DMS 273 treated with DMSO at 0.1 percent for 48 hours (cell line): ENCODE data around the gene DNAI1.
"Not testable (repeated sequence)": the region's sequence is repeated elsewhere in the genome, so short reads cannot be mapped to it uniquely, and the experiment has no call there.

ENCODE experiments used
- DNase-seq: peaks from one replicate; lab custom pipeline; 2025; lab: John Stamatoyannopoulos, UW

Gene DNAI1

GRCh38 chr9:34451135-34451534 is 7.5 kb upstream of the DNAI1 start:
- DNase-seq, result no peak

- DNase-seq, result no peak
Measured at GRCh38 chr9:34451545-34451944, 7.1 kb upstream of the DNAI1 start.

- DNase-seq, result no peak
Measured at GRCh38 chr9:34452568-34452967, 6.0 kb upstream of the DNAI1 start.

DNA sequence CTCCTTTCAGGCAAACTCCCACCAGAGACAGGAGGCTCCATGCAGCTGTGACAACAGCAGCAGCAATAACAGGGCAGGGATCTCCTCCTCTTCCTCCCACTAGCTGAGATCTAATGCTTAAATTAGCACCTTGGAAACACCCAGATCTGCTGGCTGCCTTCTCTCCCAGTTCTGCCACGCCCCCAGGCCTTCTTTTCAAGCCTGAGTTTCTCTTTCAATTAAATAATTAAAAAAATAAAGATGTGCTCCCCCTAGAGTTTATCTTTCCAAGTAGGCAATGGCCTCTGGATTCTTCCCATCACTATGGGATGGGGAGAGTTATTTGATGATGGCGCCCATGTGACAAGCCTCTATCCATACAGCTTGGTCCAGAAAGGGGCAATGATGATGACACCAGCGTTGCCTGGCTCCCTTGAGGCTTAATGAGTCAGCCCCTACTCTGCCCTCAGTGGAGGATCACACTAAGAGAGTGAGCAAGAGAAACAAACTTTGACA is 4.0 kb upstream of the DNAI1 start:
- DNase-seq, result no peak

DNA sequence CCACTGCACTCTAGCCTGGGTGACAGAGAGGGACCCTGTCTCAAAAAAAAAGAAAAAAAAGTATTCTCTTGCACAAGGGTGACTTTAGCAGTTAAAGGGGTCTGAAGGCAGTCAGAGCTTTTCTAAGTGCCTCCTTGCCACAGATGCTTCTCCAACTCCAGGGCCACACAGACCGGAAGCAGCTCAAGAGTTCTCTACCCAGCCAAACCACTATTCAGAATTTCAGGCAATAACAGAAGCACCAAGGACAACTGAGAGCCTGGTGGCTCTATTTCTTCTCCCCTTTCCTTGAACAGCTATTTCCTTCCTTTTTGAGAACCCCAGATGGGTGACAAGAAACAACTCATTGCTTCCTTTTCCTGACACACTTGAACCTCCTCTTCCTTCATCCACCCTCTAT is 2.5 kb upstream of the DNAI1 start:
- no peak for DNase-seq

DNA sequence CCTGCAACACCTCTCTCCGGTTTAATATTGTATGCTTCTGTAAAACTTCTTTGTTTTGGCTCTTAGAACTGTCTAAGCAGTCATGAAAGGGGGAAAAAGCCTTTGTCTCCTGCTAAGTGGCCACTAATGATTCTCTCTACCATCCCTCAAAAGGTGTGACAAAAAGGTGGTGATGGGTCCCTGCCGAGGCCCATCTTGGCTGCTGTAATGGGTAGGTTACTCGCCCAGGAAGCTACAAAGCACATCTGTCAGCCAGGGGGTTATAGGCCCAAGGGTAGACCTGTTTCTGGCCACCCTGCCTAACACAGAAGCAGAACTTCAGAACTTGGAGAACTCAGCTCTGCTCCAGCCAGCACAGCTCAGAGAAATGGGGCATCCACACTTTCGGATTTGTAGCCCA is 1.9 kb upstream of the DNAI1 start:
- no peak for DNase-seq

- DNase-seq, result no peak
Measured at GRCh38 chr9:34457266-34458012, 1.2 kb upstream of the DNAI1 start.

- no peak for DNase-seq
Measured at GRCh38 chr9:34458959-34459340, 345 bp downstream of the DNAI1 start.

DNA sequence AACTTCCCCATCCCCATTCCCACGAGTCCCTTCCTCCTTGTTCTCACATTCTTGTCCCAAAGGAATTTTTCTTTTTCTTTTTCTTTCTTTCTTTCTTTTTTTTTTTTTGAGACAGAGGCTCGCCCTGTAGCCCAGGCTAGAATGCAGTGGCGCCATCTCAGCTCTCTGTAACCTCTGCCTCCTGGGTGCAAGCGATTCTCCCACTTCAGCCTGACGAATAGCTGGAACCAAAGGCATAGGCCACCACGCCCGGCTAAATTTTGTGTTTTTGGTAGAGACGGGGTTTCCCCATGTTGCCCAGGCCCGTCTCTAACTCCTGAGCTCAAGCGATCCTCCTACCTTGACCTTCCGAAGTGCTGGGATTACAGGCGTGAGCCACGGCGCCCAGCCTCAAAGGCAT is 751 bp downstream of the DNAI1 start:
- DNase-seq, result no peak

GRCh38 chr9:34459941-34460340 is 1.3 kb downstream of the DNAI1 start:
- DNase-seq, result no peak

DNA sequence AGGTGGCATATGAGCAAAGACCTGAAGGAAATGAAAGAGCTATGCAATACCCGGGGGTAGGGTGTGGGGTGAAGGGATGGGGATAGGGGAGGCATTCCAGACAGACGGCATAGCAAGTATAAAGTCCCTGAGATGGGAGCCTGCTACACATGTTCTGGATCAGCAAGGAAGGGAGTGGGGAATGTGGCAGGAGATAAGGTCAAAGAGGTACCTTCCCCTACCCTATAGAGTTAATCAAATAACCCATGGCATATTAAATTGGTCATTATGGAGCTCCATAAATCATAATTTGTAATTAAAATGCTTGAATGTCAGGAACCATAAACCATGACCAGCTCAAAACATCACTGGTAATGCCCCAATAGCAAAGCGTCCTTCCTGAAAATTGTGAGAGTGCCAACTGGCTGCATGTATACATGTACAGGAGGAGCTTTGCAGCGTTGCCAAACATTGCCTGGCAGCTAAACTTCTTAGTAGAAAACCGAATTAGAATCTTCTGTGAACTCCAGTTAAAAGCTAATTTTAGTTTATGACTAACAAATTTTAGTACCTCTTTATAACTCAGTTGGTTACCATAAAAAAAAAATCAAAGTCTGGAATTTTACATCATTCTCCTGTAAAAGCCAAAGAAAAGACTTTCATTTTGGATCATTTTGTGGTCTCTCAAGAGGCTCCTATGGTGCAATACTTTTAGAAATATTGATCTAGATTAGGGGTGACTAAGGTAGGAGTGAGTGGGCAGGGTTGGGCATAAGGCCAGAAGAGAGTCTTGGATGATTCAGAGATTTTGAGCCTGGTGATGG is 4.7 kb downstream of the DNAI1 start:
- no peak for DNase-seq

DNA sequence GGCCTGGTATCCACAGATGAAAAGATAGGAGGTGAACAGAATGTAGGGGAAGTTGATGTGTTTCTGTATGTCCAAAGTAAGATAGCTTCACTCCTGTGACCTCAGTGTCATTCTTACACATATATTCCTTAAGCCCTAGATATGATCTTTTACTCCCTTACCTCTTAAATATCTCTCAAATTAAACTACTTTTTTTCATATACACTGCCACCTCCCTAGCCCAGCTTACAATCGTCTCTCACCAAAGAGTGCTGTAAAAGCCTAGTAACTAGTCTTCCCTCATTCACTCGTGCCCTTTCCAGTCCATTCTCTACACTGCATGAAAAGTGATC is 5.3 kb downstream of the DNAI1 start:
- no peak for DNase-seq

- no peak for DNase-seq
Measured at GRCh38 chr9:34464571-34464970, 6.0 kb downstream of the DNAI1 start.

- DNase-seq, result no peak
Measured at GRCh38 chr9:34465468-34465867, 6.9 kb downstream of the DNAI1 start.

DNA sequence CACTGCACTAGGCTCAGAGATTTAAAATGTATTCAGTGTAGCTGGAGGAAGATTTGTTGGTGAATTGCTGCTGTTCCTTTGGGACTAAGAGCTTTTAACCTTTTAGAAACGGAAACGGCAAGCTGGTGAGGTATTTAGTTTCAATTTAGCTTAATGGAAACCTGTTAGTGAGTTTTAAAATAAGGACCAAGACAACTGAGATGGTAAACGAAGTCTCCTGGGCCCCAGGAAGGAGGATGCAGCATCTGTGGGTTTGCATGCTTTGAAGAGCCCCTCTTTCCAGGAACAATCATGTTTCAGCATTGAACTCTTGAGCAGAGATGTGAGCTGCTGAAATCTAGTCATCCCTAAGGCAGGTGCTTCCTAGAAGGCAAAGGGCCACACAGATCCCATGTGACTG is 16.5 kb downstream of the DNAI1 start:
- DNase-seq, result peak; percentile 52

DNA sequence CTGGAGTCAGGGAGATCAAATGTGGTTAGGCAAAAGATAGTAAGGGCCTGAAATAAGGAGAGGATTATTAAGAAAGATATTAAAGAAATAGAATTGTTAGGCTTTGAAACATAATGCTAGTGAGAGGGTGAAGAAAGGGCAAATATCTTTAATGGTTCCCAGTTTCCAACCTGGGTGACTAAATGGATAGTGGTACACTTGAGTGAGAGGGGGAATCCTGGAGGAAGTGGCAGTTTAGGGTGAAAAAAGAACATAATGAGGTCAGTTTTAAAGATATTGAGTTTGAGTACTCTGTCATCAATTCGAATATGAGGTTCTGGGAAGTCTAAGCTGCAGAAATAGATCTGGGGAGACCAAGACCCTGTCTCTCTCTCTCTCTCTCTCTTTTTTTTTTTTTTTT is 18.9 kb downstream of the DNAI1 start:
- no peak for DNase-seq

- DNase-seq, result no peak
Measured at GRCh38 chr9:34479431-34479866, 20.8 kb downstream of the DNAI1 start.

- DNase-seq, result not testable (repeated sequence)
Measured at GRCh38 chr9:34481620-34482019, 23.0 kb downstream of the DNAI1 start.

DNA sequence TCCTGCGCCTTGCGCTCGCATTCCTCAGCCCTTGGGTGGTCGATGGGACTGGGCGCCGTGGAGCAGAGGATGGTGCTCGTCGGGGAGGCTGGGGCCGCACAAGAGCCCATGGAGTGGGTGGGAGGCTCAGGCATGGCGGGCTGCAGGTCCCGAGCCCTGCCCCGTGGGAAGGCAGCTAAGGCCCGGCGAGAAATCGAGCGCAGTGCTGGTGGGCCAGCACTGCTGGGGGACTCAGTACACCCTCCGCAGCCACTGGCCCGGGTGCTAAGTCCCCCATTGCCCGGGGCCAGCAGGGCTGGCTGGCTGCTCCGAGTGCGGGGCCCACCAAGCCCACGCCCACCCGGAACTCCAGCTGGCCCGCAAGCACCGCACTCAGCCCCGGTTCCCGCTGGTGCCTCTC is 24.1 kb downstream of the DNAI1 start:
- not testable (repeated sequence) for DNase-seq

GRCh38 chr9:34484678-34485077 is 26.1 kb downstream of the DNAI1 start:
- no peak for DNase-seq

- no peak for DNase-seq
Measured at GRCh38 chr9:34485822-34486221, 27.2 kb downstream of the DNAI1 start.

DNA sequence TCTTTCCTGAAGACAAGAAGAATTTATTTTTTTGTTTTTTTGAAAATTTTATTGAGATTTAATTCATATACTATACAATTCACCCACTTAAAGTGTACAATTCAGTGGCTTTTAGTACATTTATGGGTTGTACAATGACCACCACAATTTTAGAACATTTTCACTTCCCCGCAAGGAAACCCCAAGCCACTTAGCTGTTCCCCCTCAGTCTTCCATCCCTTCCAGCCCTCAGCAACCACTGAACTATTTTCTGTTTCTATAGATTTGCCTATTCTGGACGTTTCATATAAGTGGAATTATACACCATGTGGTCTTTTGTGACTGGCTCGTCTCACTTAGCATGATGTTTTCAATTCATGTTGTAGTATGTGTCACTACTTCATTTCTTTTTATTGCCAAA is 28.0 kb downstream of the DNAI1 start:
- DNase-seq, result no peak

- no peak for DNase-seq
Measured at GRCh38 chr9:34490360-34490759, 31.8 kb downstream of the DNAI1 start.

DNA sequence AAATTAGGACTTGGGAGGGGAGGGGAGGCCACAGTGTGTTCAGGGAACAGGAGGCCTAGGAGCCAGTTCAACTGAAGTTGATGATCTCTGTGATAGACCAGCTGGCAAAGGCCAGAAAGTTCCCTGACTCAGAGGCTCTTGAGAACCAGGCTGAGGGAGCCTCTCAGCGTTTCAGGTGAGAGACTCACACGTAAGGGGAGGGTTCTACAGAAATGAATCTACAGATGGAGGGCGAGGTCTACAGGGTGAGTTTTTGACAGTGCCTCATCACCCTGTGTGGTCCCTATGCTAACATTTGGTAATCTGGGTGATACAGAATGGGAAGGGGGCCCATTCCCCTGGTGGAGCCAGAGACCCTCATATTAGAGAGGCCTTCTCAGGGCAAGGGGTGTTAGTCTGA is 32.2 kb downstream of the DNAI1 start:
- no peak for DNase-seq
